Psoas muscle (tissue), 8 donors: ENCODE results near the gene SLIT3. TPM values are rescaled to one million over a fixed set of nuclear protein-coding genes. Genes with fewer than 3 reads are reported as not detected.

Experiments
- ATAC-seq, 4 donors: fragments of 200-7000 bp; cut with Tn5 transposase; one replicate each; pipeline ENCODE4 v1.9.1; 2020; ENCODE audit warnings: moderate library complexity in 3 of 4, mild to moderate bottlenecking in 2 of 4
- DNase-seq, 2 donors: peaks; one replicate each; pipeline ENCODE4 v3.0.0-alpha.2; 2020
- H3K27ac ChIP-seq: fragments of 200-600 bp; one replicate; pipeline ENCODE4 v1.8.0; 2022
- H3K27me3 ChIP-seq, 3 donors: fragments of 200-600 bp in 1 of 3; one replicate each; pipeline versions ENCODE4 v1.6.1 to v1.8.0; 2013 to 2022; ENCODE audit warnings: low read length in 2 of 3, mild to moderate bottlenecking in 2 of 3, moderate library complexity in 1 of 3; ENCODE audit not compliant: insufficient read depth in 3 of 3
- H3K36me3 ChIP-seq, 2 donors: fragments of 200-600 bp in 1 of 2; one replicate each; pipeline versions ENCODE4 v1.6.1 to v1.8.0; 2013 to 2022; ENCODE audit warnings: low read depth in 1 of 2, mild to moderate bottlenecking in 1 of 2, moderate library complexity in 1 of 2; ENCODE audit not compliant: insufficient read depth in 1 of 2
- H3K4me1 ChIP-seq: fragments of 200-600 bp; one replicate; pipeline ENCODE4 v1.8.0; 2022
- H3K4me3 ChIP-seq: fragments of 200-600 bp; one replicate; pipeline ENCODE4 v1.8.0; 2022; ENCODE audit warnings: mild to moderate bottlenecking
- H3K9me3 ChIP-seq: fragments of 200-600 bp; one replicate; pipeline ENCODE4 v1.8.0; 2022
- CTCF ChIP-seq: fragments of 200-600 bp; IDR thresholded peaks from one replicate; pipeline ENCODE4 v1.8.0; 2022; ENCODE audit warnings: antibody characterized with exemption
- WGBS, 3 donors: extraction: QIAGEN DNeasy Blood & Tissue Kit; methylation state at CpG; one replicate each; pipeline versions ENCODE4 v1.1.6 to v1.1.7; 2013; 5-methylcytosine and 5-hydroxymethylcytosine counted together
- intact Hi-C, 2 donors: fragments of 100-400 bp; cut with DNase I; formaldehyde crosslinking; loops; one replicate each; pipeline versions ENCODE4 v1.11.0 to v1.14.2; 2022
- polyA plus RNA-seq, 3 donors: library from polyadenylated mRNA; stranded (reverse); fragments of 200-250 nt; gene quantifications; one replicate each; pipeline ENCODE4 v1.2.3, GENCODE V29; 2013
- total RNA-seq, 4 donors: library from RNA; stranded (reverse); fragmentation: NEBNext Ultra II Directional in 2 of 4; extraction: Animal tissue kit (Norgen Biotek cat#: 25700) in 2 of 4; gene quantifications; one replicate each; pipeline versions ENCODE4 v1.2.1 to v1.2.4, GENCODE V29; 2021 to 2023
- donor health status: healthy with polysubstance abuse.
- donor health status: DM: no; HTN: no; CAD: no; lungs with moderate emphysema.
- donor health status: Bipolar disorder and iron deficiency.
- donor health status: healthy.
- donor health status: DM: yes; HTN: yes; CAD: no.
- donor health status: DM: no; HTN: no; CAD: no.
- donor health status: DM: no; HTN: no; CAD: no.
- donor health status: DM: yes; HTN: yes; CAD: no.

Gene SLIT3
- total and polyA plus RNA-seq, 7 donors: 0.81 to 5.9 (median 2.1) TPM

- 39 to 54% (median 44%) methylated on average over 8 of the region's 8 CpGs for WGBS, 3 donors
- H3K4me1 ChIP-seq: no peaks in the 10 kb centered on the region
- ATAC-seq: no peak
These were observed 530.9 kb downstream of the SLIT3 start for GRCh38 chr5:168770036-168770498.

GRCh38 chr5:168768172-168768571 lies 532.8 kb downstream of the SLIT3 start:
- intact Hi-C loops: no loop called here
- Histone ChIP-seq H3K36me3 (no peaks in the 10 kb centered on the region), H3K4me3 (no peak overlapping the region), H3K4me1 (no peaks in the 10 kb centered on the region), H3K27me3 (peaks cover 0 to 1% (median 0%) of the 10 kb centered on the region in 3 donors), H3K9me3 (no peaks in the 10 kb centered on the region), H3K27ac (no peak overlapping the region)
- ATAC-seq (no peak), DNase-seq (no peak)
- 86 to 97% (median 94%) methylated on average over 13 of the region's 13 CpGs for WGBS, 3 donors
- no peak for TF ChIP-seq CTCF

More at GRCh38 chr5:168770036-168770498, 530.9 kb downstream of the SLIT3 start:
- no peak overlapping the region for H3K4me3 ChIP-seq
- H3K27me3 ChIP-seq: peaks cover 0 to 1% (median 0%) of the 10 kb centered on the region in 3 donors
- H3K36me3 ChIP-seq: no peaks in the 10 kb centered on the region
- no peak overlapping the region for H3K27ac ChIP-seq
- no peaks in the 10 kb centered on the region for H3K9me3 ChIP-seq
- intact Hi-C loops: no loop called here
- no peak for TF ChIP-seq CTCF
- DNase-seq: no peak

GRCh38 chr5:168766426-168766700 lies 534.6 kb downstream of the SLIT3 start:
- DNase-seq: no peak
- H3K36me3 ChIP-seq: no peaks in the 10 kb centered on the region
- no peaks in the 10 kb centered on the region for H3K9me3 ChIP-seq
- H3K4me1 ChIP-seq: no peaks in the 10 kb centered on the region
- WGBS, 3 donors: 27 to 38% (median 30%) methylated on average over 2 of the region's 2 CpGs
- ATAC-seq: no peak
- no peak overlapping the region for H3K4me3 ChIP-seq
- no peaks in the 10 kb centered on the region for H3K27me3 ChIP-seq
- no peak for TF ChIP-seq CTCF
- intact Hi-C loops: no loop called here
- no peak overlapping the region for H3K27ac ChIP-seq

- Histone ChIP-seq H3K4me1 (no peaks in the 10 kb centered on the region), H3K4me3 (no peak overlapping the region), H3K27me3 (no peaks in the 10 kb centered on the region), H3K27ac (no peak overlapping the region), H3K36me3 (no peaks in the 10 kb centered on the region), H3K9me3 (no peaks in the 10 kb centered on the region)
- DNase-seq (peak in 1 of 2 donors; percentile 60), ATAC-seq (no peak)
- intact Hi-C loops: no loop called here
- 9 to 22% (median 12%) methylated on average over 9 of the region's 9 CpGs for WGBS, 3 donors
- no peak for TF ChIP-seq CTCF
These were observed 535.2 kb downstream of the SLIT3 start for GRCh38 chr5:168765551-168766425.
